Mesenchymal stem cell (in vitro differentiated cells and primary cell): Measurements from ENCODE around the gene MAN1B1.

Source experiments
- DNase-seq: peaks from one replicate; pipeline ENCODE4 v3.0.0-alpha.2; 2013
- H2AFZ ChIP-seq: one replicate; pipeline ENCODE4 v1.6.1; 2013; ENCODE audit warnings: low read depth, mild to moderate bottlenecking, control low read depth, inconsistent platforms, low read length, moderate library complexity
- H2AK5ac ChIP-seq: 2 replicates; pipeline ENCODE4 v1.6.1; 2013; ENCODE audit warnings: low read length, moderate library complexity, mild to moderate bottlenecking, inconsistent platforms; ENCODE audit not compliant: severe bottlenecking
- H2BK120ac ChIP-seq: one replicate; pipeline ENCODE4 v1.6.1; 2013; ENCODE audit warnings: low read depth, mild to moderate bottlenecking, inconsistent platforms, low read length, moderate library complexity
- H2BK12ac ChIP-seq, 2 experiments: one replicate each; pipeline ENCODE4 v1.6.1; 2013; ENCODE audit warnings: inconsistent platforms in 2 of 2, low read length in 2 of 2, mild to moderate bottlenecking in 2 of 2, moderate library complexity in 2 of 2, control low read depth in 1 of 2
- H2BK15ac ChIP-seq: one replicate; pipeline ENCODE4 v1.6.1; 2013; ENCODE audit warnings: mild to moderate bottlenecking, low read depth, inconsistent platforms; ENCODE audit not compliant: poor library complexity, severe bottlenecking
- H2BK5ac ChIP-seq: 2 replicates; pipeline ENCODE4 v1.6.1; 2013; ENCODE audit warnings: low read depth, mild to moderate bottlenecking, low read length, control low read depth, inconsistent platforms; ENCODE audit not compliant: poor library complexity, severe bottlenecking
- H3K14ac ChIP-seq, 2 experiments: one replicate each; pipeline ENCODE4 v1.6.1; 2013; ENCODE audit warnings: inconsistent platforms in 2 of 2, low read length in 2 of 2, control low read depth in 1 of 2, mild to moderate bottlenecking in 1 of 2, moderate library complexity in 1 of 2
- H3K18ac ChIP-seq, 2 experiments: one replicate each; pipeline ENCODE4 v1.6.1; 2013; ENCODE audit warnings: inconsistent platforms in 2 of 2, low read length in 2 of 2, control low read depth in 1 of 2, low read depth in 1 of 2, mild to moderate bottlenecking in 1 of 2
- H3K23ac ChIP-seq, 2 experiments: one replicate each; pipeline ENCODE4 v1.6.1; 2013; ENCODE audit warnings: inconsistent platforms in 2 of 2, low read length in 2 of 2, mild to moderate bottlenecking in 2 of 2, moderate library complexity in 2 of 2, control low read depth in 1 of 2
- H3K27ac ChIP-seq: 2 replicates; pipeline ENCODE4 v1.5.1; 2013; ENCODE audit warnings: mild to moderate bottlenecking, moderate library complexity, low read length, control low read depth, inconsistent platforms; ENCODE audit not compliant: poor library complexity, severe bottlenecking
- H3K27me3 ChIP-seq, 2 experiments: 2 replicates each; pipeline versions ENCODE4 v1.6.1 to v1.7.0; 2013; ENCODE audit warnings: low read length in 2 of 2, mild to moderate bottlenecking in 2 of 2, moderate library complexity in 2 of 2, control low read depth in 1 of 2, inconsistent platforms in 1 of 2; ENCODE audit not compliant: control insufficient read depth in 1 of 2, insufficient read depth in 1 of 2
- H3K36me3 ChIP-seq, 2 experiments: 2 replicates each; pipeline versions ENCODE4 v1.6.1 to v1.7.0; 2013; ENCODE audit warnings: low read length in 2 of 2, control low read depth in 1 of 2, inconsistent platforms in 1 of 2, low read depth in 1 of 2, mild to moderate bottlenecking in 1 of 2; ENCODE audit not compliant: insufficient read depth in 2 of 2, control insufficient read depth in 1 of 2
- H3K4ac ChIP-seq, 2 experiments: one replicate each; pipeline ENCODE4 v1.6.1; 2013; ENCODE audit warnings: inconsistent platforms in 2 of 2, low read length in 2 of 2, mild to moderate bottlenecking in 2 of 2, moderate library complexity in 2 of 2, control low read depth in 1 of 2, low read depth in 1 of 2
- H3K4me1 ChIP-seq: 2 replicates; pipeline ENCODE4 v1.6.1; 2013; ENCODE audit warnings: low read depth, low read length, control low read depth; ENCODE audit not compliant: control insufficient read depth, insufficient read depth
- H3K4me2 ChIP-seq: 2 replicates; pipeline ENCODE4 v1.6.1; 2013; ENCODE audit warnings: low read length, mild to moderate bottlenecking, inconsistent platforms; ENCODE audit not compliant: poor library complexity, severe bottlenecking
- H3K4me3 ChIP-seq, 2 experiments: 2 replicates each; pipeline versions ENCODE4 v1.5.1 to v1.7.0; 2013; ENCODE audit warnings: low read length in 2 of 2, mild to moderate bottlenecking in 2 of 2, control low read depth in 1 of 2, low read depth in 1 of 2; ENCODE audit not compliant: insufficient read depth in 1 of 2
- H3K79me1 ChIP-seq: replicated peaks from 2 replicates; pipeline ENCODE4 v1.6.1; 2013; ENCODE audit warnings: mild to moderate bottlenecking, control low read depth, low read length, inconsistent platforms; ENCODE audit not compliant: poor library complexity, severe bottlenecking
- H3K9ac ChIP-seq: 2 replicates; pipeline ENCODE4 v1.7.0; 2013; ENCODE audit warnings: mild to moderate bottlenecking, low read length, moderate library complexity
- H3K9me3 ChIP-seq: 2 replicates; pipeline ENCODE4 v1.7.0; 2013; ENCODE audit warnings: mild to moderate bottlenecking, low read length; ENCODE audit not compliant: control insufficient read depth
- H4K8ac ChIP-seq: one replicate; pipeline ENCODE4 v1.6.1; 2013; ENCODE audit warnings: inconsistent platforms, mild to moderate bottlenecking, low read length, moderate library complexity
- H4K91ac ChIP-seq: one replicate; pipeline ENCODE4 v1.6.1; 2013; ENCODE audit warnings: mild to moderate bottlenecking, low read length, inconsistent platforms
- WGBS: methylation state at CpG from one replicate; pipeline ENCODE4 v1.1.7; 2013; ENCODE audit warnings: mixed read lengths; 5-methylcytosine and 5-hydroxymethylcytosine counted together

The MAN1B1 gene

DNA sequence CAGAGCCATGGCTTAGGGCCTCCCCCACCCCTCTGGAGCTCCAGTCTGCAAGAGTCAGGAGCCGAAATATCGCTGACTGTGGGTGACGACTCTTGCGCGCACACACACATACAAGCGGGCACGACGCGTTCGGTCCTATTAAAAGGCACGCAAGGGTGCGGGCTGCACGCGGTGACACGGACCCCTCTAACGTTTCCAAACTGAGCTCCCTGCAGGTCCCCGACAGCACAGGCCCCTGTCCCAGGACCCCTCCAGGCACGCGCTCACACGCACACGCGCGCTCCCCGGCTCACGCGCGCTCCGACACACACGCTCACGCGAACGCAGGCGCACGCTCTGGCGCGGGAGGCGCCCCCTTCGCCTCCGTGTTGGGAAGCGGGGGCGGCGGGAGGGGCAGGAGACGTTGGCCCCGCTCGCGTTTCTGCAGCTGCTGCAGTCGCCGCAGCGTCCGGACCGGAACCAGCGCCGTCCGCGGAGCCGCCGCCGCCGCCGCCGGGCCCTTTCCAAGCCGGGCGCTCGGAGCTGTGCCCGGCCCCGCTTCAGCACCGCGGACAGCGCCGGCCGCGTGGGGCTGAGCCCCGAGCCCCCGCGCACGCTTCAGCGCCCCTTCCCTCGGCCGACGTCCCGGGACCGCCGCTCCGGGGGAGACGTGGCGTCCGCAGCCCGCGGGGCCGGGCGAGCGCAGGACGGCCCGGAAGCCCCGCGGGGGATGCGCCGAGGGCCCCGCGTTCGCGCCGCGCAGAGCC, 52.1 kb downstream of the MAN1B1 start, which contains the start of gene GRIN1:
GRIN1 (plus strand) TSS at position 433 of the 746 bp plus-strand sequence. CDS start 333 bp downstream, outside the sequence.
- Histone ChIP-seq H2BK12ac (no peak within 1 kb of the TSS), H2BK120ac (no peak within 1 kb of the TSS), H3K79me1 (no peaks in the 10 kb centered on the region), H4K91ac (no peak within 1 kb of the TSS), H2BK5ac (no peak within 1 kb of the TSS), H3K9me3 (no peaks in the 10 kb centered on the region), H3K36me3 (peaks cover 0 to 8% of the 10 kb centered on the region in 2 experiments), H2AK5ac (no peak within 1 kb of the TSS), H3K4me1 (peaks cover 6% of the 10 kb centered on the region), H3K18ac (no peak within 1 kb of the TSS), H3K9ac (no peak within 1 kb of the TSS), H3K4me3 (peak within 1 kb of the TSS in 1 of 2 experiments; percentile 28), H3K4me2 (no peak within 1 kb of the TSS), H3K4ac (no peak within 1 kb of the TSS), H3K27ac (no peak within 1 kb of the TSS), H3K27me3 (peaks cover 71 to 79% of the 10 kb centered on the region in 2 experiments), H4K8ac (no peak within 1 kb of the TSS), H2AFZ (no peak within 1 kb of the TSS), H3K14ac (no peak within 1 kb of the TSS), H3K23ac (no peak within 1 kb of the TSS), H2BK15ac (no peak within 1 kb of the TSS)
- WGBS: 28% methylated on average over 49 of the region's 104 CpGs
- DNase-seq: peak; percentile 28

GRCh38 chr9:137139468-137140150, 52.8 kb downstream of the MAN1B1 start:
- Histone ChIP-seq H2AFZ (no peak overlapping the region), H3K18ac (no peak overlapping the region), H2BK12ac (no peak overlapping the region), H4K91ac (no peak overlapping the region), H3K9me3 (no peaks in the 10 kb centered on the region), H4K8ac (no peak overlapping the region), H2BK120ac (no peak overlapping the region), H3K9ac (no peak overlapping the region), H3K27me3 (peaks cover 71 to 79% of the 10 kb centered on the region in 2 experiments), H2BK5ac (no peak overlapping the region), H2BK15ac (no peak overlapping the region), H3K79me1 (no peaks in the 10 kb centered on the region), H3K23ac (no peak overlapping the region), H3K27ac (no peak overlapping the region), H3K4ac (no peak overlapping the region), H3K14ac (no peak overlapping the region), H3K36me3 (peaks cover 0 to 8% of the 10 kb centered on the region in 2 experiments), H3K4me1 (peaks cover 6% of the 10 kb centered on the region), H2AK5ac (no peak overlapping the region), H3K4me2 (no peak overlapping the region), H3K4me3 (peak overlapping the region in 1 of 2 experiments; percentile 28)
- 51% methylated on average over 37 of the region's 37 CpGs for WGBS
- no peak for DNase-seq

DNA sequence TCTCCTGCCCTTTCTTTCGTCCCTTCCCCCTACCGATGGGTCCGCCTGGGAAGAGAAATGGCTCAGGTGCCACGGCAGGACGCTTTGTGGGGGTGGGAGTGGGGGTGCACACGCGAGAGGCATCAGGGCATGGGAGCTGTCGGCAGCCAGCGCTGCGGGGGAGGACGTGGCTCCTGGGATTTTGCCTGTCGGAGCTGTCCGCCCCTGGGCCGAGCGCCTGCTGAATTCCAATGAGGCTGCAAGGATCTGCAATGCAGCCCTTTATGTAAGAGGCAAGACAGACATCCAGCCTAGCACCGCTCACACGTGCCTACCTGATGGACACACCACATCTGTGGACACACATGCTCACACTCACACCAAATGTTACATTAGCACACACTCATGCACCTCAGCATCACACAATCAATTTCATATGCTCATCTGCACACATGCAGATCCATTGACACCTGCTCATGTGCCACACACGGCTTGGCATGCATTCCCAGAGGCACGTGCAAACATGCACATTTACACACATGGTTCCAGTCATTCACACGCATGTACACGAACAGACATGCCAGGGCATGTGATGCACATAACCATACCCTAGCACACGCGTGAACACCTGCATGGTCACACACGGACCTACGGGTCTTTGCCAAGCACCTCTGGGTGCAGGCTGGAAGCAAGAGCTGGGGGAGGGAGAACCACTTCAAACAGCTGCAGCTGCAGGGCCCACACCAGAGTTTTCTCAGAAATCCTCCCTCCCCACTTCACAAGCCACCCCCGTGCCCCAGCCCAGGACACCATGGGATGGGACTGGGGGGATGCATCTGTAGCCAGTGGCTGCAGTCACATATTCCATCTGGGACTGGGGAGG, 53.6 kb downstream of the MAN1B1 start:
- Histone ChIP-seq H3K27me3 (peaks cover 71 to 79% of the 10 kb centered on the region in 2 experiments), H3K14ac (no peak overlapping the region), H3K18ac (no peak overlapping the region), H2AFZ (no peak overlapping the region), H3K9me3 (no peaks in the 10 kb centered on the region), H2BK5ac (no peak overlapping the region), H4K91ac (no peak overlapping the region), H3K4me2 (no peak overlapping the region), H3K9ac (no peak overlapping the region), H3K27ac (no peak overlapping the region), H3K4me3 (no peak overlapping the region), H4K8ac (no peak overlapping the region), H3K4ac (no peak overlapping the region), H3K4me1 (peaks cover 6% of the 10 kb centered on the region), H2BK12ac (no peak overlapping the region), H3K36me3 (peaks cover 0 to 8% of the 10 kb centered on the region in 2 experiments), H2BK120ac (no peak overlapping the region), H2AK5ac (no peak overlapping the region), H2BK15ac (no peak overlapping the region), H3K23ac (no peak overlapping the region), H3K79me1 (no peaks in the 10 kb centered on the region)
- no peak for DNase-seq
- 68% methylated on average over 23 of the region's 26 CpGs for WGBS
